Measurements from ENCODE around the gene ETS1.

ETS1 gene

DNA sequence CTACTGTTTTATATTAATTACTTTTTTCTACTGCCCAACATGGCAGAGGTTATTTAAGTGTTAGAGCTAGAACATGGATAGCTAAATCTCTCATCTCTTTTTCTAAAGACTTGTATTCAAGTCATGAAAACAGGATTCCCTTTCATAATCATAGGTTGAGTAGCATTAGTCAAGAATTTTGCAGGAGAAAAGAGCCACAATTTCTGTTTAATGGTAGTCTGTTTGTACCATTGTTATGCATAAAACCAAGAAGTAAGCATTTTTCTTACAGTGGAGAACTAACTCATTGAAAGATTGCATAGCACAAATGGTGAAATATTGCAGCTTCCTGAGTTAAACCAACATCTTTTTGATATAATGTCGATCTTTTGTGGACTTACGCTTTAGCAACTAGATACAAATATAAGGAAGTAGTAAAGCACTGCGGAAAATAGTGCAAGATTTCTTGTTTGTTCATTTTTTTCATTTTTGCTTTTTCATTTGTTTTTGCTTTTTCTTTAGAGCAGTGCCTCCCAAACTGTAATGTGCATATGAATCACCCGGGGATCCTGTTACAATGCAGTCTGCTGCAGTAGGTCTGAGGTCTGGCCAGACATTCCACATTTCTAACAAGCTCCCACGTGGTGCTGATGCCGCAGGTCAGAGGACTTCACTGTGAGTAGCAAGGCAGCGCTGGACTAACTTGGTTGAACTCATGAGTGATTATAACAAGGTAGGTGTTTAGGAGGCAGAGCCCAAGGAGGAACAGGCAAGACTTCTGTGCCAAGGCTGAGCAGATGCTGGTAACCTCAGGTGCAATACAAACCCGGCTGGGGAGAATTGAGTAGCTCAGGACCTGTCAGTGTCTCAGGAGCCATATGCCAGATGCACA, 4.6 kb downstream of the ETS1 start:
- no peak overlapping the region for H3K4me3 ChIP-seq (ENCODE audit: low read depth, low read length)
- in situ Hi-C loops (cut with HindIII; ENCODE audit: low sequenced_read_pairs) = no loop called here
- DNase-seq (ENCODE audit: low read depth) = peak; percentile 91
- TF ChIP-seq CTCF (IDR thresholded peaks at IDR 0.05; ENCODE audit: low read depth, low read length, missing control alignments) = no peak

- no peak for DNase-seq (ENCODE audit: low read depth)
- in situ Hi-C loops (cut with HindIII; ENCODE audit: low sequenced_read_pairs) = no loop called here
- no peak overlapping the region for H3K4me3 ChIP-seq (ENCODE audit: low read depth, low read length)
- TF ChIP-seq CTCF (IDR thresholded peaks at IDR 0.05; ENCODE audit: low read depth, low read length, missing control alignments) = no peak
These were observed 5.6 kb downstream of the ETS1 start for GRCh38 chr11:128581561-128582272.

- no peak for DNase-seq (ENCODE audit: low read depth)
- in situ Hi-C loops (cut with HindIII; ENCODE audit: low sequenced_read_pairs) = no loop called here
- TF ChIP-seq CTCF (IDR thresholded peaks at IDR 0.05; ENCODE audit: low read depth, low read length, missing control alignments) = no peak
- no peak overlapping the region for H3K4me3 ChIP-seq (ENCODE audit: low read depth, low read length)
These were observed 6.7 kb downstream of the ETS1 start for GRCh38 chr11:128580612-128581011.

DNA sequence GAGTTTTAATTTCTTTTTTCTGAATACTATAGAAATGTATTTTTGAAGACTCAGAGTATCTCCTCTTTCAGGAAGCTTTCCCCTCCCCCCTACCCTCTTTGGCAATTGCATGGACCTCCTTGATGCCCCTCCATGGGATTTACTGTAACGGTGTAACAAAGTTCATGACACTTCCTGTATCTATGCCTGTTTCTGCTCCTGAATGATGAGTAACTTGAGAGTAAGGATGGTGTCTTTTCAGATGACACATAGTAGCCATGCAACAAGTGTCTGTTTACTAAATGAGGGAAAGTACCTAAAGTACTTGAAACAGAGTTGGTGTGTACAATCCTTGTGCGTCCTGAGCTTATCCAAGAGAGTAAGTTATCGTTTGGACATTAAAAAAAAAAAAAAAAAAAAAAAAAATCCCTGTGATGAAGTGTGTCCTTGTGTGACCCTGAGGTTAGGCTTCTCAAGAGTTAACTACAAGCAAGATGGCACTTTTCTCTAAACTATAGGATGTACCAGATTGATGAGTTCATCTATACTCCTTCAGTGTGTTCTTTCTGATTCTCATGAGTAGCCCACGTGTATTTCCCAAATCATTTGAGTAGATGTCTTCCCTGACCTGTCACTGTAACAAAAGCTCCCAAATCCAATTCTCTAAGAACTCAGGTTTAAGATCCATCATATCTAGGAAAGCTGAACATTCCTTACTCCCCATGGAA, 7.4 kb downstream of the ETS1 start:
- no peak overlapping the region for H3K4me3 ChIP-seq (ENCODE audit: low read depth, low read length)
- in situ Hi-C loops (cut with HindIII; ENCODE audit: low sequenced_read_pairs) = loop anchor here (5.0 kb wide), 1 partner anchor 42 kb away; no protein-coding TSS in a partner anchor
- no peak for TF ChIP-seq CTCF (IDR thresholded peaks at IDR 0.05; ENCODE audit: low read depth, low read length, missing control alignments)
- no peak for DNase-seq (ENCODE audit: low read depth)

DNA sequence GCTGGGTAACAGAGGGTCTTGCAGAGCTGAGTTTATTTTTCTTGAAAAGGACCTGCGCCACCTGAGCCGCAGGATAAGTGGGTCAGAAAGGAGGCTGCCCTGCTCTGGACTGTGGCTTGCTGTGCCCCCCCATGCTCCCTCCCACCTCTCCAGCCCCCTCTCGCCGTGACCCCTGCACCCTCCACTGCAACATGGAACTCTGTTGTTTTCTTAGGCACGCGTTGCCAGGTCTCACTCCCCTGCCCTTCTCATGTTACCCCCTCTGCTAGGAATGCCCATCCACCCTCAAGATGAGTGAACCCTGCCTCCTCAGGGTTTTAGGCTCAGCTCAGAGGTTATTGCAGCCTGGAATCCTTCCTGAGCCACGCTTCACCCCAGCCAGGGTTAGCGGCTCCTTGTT, 10.8 kb downstream of the ETS1 start:
- TF ChIP-seq CTCF (IDR thresholded peaks at IDR 0.05; ENCODE audit: low read depth, low read length, missing control alignments) = no peak
- no peak overlapping the region for H3K4me3 ChIP-seq (ENCODE audit: low read depth, low read length)
- in situ Hi-C loops (cut with HindIII; ENCODE audit: low sequenced_read_pairs) = loop anchor here (5.0 kb wide), 1 partner anchor 46 kb away; no protein-coding TSS in a partner anchor
- no peak for DNase-seq (ENCODE audit: low read depth)

DNA sequence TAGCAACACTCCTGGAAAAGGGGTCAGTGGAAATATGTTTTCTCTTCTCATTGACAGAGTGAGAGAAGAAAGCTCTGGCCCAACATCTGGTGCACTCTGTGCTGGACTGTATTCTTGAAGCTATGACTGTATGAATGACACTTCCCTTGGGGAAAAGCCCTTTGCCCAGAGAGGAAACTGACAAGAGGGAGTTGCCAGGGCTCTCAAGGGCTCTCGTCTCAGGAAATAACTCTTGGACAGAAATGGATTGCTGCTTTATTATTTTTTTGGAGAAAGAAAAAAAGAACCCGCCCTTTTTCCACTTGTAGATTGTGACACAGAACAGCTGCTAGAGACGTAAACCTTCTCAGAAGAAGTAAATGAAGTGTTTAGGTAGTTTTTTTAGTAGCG, 11.4 kb downstream of the ETS1 start:
- no peak overlapping the region for H3K4me3 ChIP-seq (ENCODE audit: low read depth, low read length)
- DNase-seq (ENCODE audit: low read depth) = no peak
- no peak for TF ChIP-seq CTCF (IDR thresholded peaks at IDR 0.05; ENCODE audit: low read depth, low read length, missing control alignments)
- in situ Hi-C loops (cut with HindIII; ENCODE audit: low sequenced_read_pairs) = loop anchor here (5.0 kb wide), 1 partner anchor 46 kb away; no protein-coding TSS in a partner anchor
